SU-DHL-6 (cell line): ENCODE data around the gene TUBB2B.

Experiments
- H2AFZ ChIP-seq: fragments of 200-600 bp; sonication (generic); 2 replicates; pipeline ENCODE4 v1.6.1; 2014; ENCODE audit warnings: low read depth, mild to moderate bottlenecking, moderate library complexity, mixed read lengths, antibody characterized with exemption, low read length; ENCODE audit not compliant: severe bottlenecking
- H3F3A ChIP-seq: fragments of 200-600 bp; shearing (Covaris generic); 2 replicates; pipeline ENCODE4 v1.6.0; 2016; ENCODE audit warnings: antibody characterized with exemption, mild to moderate bottlenecking; ENCODE audit not compliant: insufficient read depth
- H3K27ac ChIP-seq: fragments of 200-600 bp; sonication (generic); 2 replicates; pipeline ENCODE4 v1.5.1; 2016; ENCODE audit warnings: low read depth, mild to moderate bottlenecking, low read length, moderate library complexity, mixed read lengths
- H3K27me3 ChIP-seq: fragments of 200-600 bp; sonication (generic), shearing (Covaris generic); 2 replicates; pipeline ENCODE4 v1.6.0; 2014; ENCODE audit warnings: mild to moderate bottlenecking, low read length
- H3K36me3 ChIP-seq: fragments of 200-600 bp; sonication (generic); 2 replicates; pipeline ENCODE4 v1.6.1; 2014; ENCODE audit warnings: mild to moderate bottlenecking, low read length, mixed read lengths
- H3K4me2 ChIP-seq: fragments of 300-600, 200-600 bp; shearing (Covaris generic), sonication (generic); 2 replicates; pipeline ENCODE4 v1.6.0; 2014; ENCODE audit warnings: low read length, low read depth, mild to moderate bottlenecking; ENCODE audit not compliant: poor library complexity, severe bottlenecking
- H3K4me3 ChIP-seq: fragments of 200-600 bp; sonication (generic); 2 replicates; pipeline ENCODE4 v1.5.1; 2014; ENCODE audit warnings: antibody characterized with exemption, low read length, mild to moderate bottlenecking, mixed read lengths; ENCODE audit not compliant: insufficient read depth, poor library complexity, severe bottlenecking
- H3K79me2 ChIP-seq: fragments of 200-600 bp; sonication (generic); 2 replicates; pipeline ENCODE4 v1.6.1; 2014; ENCODE audit warnings: mild to moderate bottlenecking, low read length, moderate library complexity; ENCODE audit not compliant: insufficient read depth
- H3K9ac ChIP-seq: fragments of 200-600 bp; sonication (generic); 2 replicates; pipeline ENCODE4 v1.7.0; 2014; ENCODE audit warnings: mild to moderate bottlenecking, low read length
- H3K9me2 ChIP-seq: fragments of 200-600 bp; sonication (generic); replicated peaks from 2 replicates; pipeline ENCODE4 v1.6.1; 2014; ENCODE audit warnings: low read length; ENCODE audit not compliant: insufficient read depth
- H3K9me3 ChIP-seq: fragments of 200-600 bp; sonication (generic); 2 replicates; pipeline ENCODE4 v1.6.1; 2014; ENCODE audit warnings: low read length, mixed read lengths; ENCODE audit not compliant: insufficient read depth
- H4K20me1 ChIP-seq: fragments of 200-600 bp; sonication (generic); 2 replicates; pipeline ENCODE4 v1.6.1; 2014; ENCODE audit warnings: low read depth, mild to moderate bottlenecking, antibody characterized with exemption, low read length, moderate library complexity, mixed read lengths
- CTCF ChIP-seq: fragments of 200-600 bp; sonication (generic); IDR thresholded peaks from one replicate; pipeline ENCODE4 v1.5.1; 2017; ENCODE audit warnings: antibody characterized with exemption, mild to moderate bottlenecking, low read length, moderate library complexity; ENCODE audit not compliant: insufficient read depth, poor library complexity, severe bottlenecking
- EZH2phosphoT487 ChIP-seq: fragments of 200-600 bp; sonication (generic), shearing (Covaris generic); conservative IDR thresholded peaks from 2 replicates; pipeline ENCODE4 v1.6.1; 2018; ENCODE audit warnings: mild to moderate bottlenecking, antibody characterized with exemption, low read length, moderate library complexity, mixed read lengths

TUBB2B gene

DNA sequence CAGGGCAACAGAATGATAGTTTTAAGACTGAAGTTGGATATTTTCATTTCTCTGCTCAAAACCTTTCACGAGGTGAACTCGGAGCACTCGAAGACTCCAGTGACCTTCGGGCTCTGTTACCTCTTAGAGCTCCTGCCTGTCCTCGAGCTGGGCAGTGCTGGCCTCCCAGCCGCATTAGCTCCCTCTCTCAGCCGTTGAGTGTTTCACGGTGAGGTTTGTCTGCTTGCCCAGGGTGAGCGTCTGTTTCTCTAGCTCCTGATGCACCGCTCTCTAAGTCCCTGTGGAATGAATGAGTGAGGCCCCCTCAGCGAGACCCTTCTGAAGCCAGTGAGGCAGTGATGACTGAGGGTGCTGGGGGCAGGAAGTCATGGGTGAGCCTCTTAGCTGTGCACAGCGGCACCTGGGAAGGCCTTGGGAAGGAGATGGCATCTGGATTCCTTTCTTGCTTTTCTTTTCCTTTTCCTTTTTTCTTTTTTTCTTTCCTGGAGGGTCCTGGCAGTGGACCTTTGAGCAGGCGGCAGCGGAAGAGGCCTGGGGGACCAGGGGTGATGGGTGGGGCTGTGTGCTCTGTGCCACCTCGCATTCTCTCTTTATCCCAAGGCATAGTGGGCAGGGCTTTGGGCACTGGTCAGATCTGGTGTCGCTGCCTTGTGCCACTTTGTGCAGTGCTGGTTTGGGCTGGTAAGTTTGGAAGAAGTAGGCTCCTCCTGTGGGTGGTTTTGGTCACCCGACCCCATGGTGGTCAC, 33.5 kb upstream of the TUBB2B start:
- no peaks in the 10 kb centered on the region for H3K9me3 ChIP-seq
- H3K9me2 ChIP-seq, result no peaks in the 10 kb centered on the region
- no peak overlapping the region for H2AFZ ChIP-seq
- H3K27me3 ChIP-seq, result no peaks in the 10 kb centered on the region
- H3K79me2 ChIP-seq, result peaks cover 71% of the 10 kb centered on the region
- no peak overlapping the region for H3K4me3 ChIP-seq
- peaks cover 4% of the 10 kb centered on the region; the same call in 1 of the 2 replicates for H4K20me1 ChIP-seq
- peak overlapping the region; percentile 57 for H3K4me2 ChIP-seq
- H3K9ac ChIP-seq, result peak overlapping the region; percentile 8; the same call in 1 of the 2 replicates
- TF ChIP-seq EZH2phosphoT487 (no peak), CTCF (no peak)
- 0 out of 2 replicates have a peak, but pooled peaks cover 2% of the 10 kb centered on the region for H3K36me3 ChIP-seq
- no peak overlapping the region for H3K27ac ChIP-seq
- H3F3A ChIP-seq, result no peaks in the 10 kb centered on the region

DNA sequence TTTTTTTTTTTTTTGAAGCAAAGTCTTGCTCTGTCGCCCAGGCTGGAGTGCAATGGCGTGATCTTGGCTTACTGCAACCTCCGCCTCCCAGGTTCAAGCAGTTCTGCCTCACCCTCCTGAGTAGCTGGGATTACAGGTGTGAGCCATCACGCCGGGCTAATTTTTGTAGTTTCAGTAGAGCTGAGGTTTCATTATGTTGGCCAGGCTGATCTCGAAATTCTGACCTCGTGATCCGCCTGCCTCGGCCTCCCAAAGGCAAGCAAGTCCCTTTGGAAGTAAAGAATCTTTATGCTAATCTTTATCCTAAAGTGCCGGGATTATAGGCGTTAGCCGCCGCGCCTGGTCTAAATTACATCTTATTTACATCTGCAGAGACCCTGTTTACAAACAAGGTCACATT, 32.8 kb upstream of the TUBB2B start:
- Histone ChIP-seq H2AFZ (no peak overlapping the region), H3K4me2 (peak overlapping the region; percentile 57), H3K9ac (peak overlapping the region; percentile 8), H3F3A (no peaks in the 10 kb centered on the region), H3K4me3 (no peak overlapping the region), H3K79me2 (peaks cover 64% of the 10 kb centered on the region), H3K9me3 (no peaks in the 10 kb centered on the region), H4K20me1 (peaks cover 4% of the 10 kb centered on the region; the same call in 1 of the 2 replicates), H3K27me3 (no peaks in the 10 kb centered on the region), H3K9me2 (no peaks in the 10 kb centered on the region), H3K27ac (no peak overlapping the region), H3K36me3 (0 out of 2 replicates have a peak, but pooled peaks cover 2% of the 10 kb centered on the region)
- TF ChIP-seq CTCF (no peak), EZH2phosphoT487 (no peak)

- no peaks in the 10 kb centered on the region for H3F3A ChIP-seq
- H4K20me1 ChIP-seq, result peaks cover 4% of the 10 kb centered on the region; the same call in 1 of the 2 replicates
- peak overlapping the region; percentile 57 for H3K4me2 ChIP-seq
- peaks cover 57% of the 10 kb centered on the region for H3K79me2 ChIP-seq
- peak overlapping the region; percentile 82 for H3K9ac ChIP-seq
- no peaks in the 10 kb centered on the region for H3K27me3 ChIP-seq
- H3K27ac ChIP-seq, result peak overlapping the region; percentile 28
- H2AFZ ChIP-seq, result peak overlapping the region; percentile 68
- H3K9me2 ChIP-seq, result no peaks in the 10 kb centered on the region
- peak overlapping the region; percentile 81 for H3K4me3 ChIP-seq
- no peaks in the 10 kb centered on the region for H3K9me3 ChIP-seq
- H3K36me3 ChIP-seq, result 0 out of 2 replicates have a peak, but pooled peaks cover 2% of the 10 kb centered on the region
- no peak for TF ChIP-seq EZH2phosphoT487
- no peak for TF ChIP-seq CTCF
Measured at GRCh38 chr6:3259491-3259958, 32.1 kb upstream of the TUBB2B start.
